A204.1 (cell line): Measurements from ENCODE around the gene PPOX.

Source experiments
- FAIRE-seq: peaks from 2 replicates; lab custom pipeline; 2012; peaks lifted over from hg19 to GRCh38; lab: Jason Lieb, UNC

Gene PPOX

DNA sequence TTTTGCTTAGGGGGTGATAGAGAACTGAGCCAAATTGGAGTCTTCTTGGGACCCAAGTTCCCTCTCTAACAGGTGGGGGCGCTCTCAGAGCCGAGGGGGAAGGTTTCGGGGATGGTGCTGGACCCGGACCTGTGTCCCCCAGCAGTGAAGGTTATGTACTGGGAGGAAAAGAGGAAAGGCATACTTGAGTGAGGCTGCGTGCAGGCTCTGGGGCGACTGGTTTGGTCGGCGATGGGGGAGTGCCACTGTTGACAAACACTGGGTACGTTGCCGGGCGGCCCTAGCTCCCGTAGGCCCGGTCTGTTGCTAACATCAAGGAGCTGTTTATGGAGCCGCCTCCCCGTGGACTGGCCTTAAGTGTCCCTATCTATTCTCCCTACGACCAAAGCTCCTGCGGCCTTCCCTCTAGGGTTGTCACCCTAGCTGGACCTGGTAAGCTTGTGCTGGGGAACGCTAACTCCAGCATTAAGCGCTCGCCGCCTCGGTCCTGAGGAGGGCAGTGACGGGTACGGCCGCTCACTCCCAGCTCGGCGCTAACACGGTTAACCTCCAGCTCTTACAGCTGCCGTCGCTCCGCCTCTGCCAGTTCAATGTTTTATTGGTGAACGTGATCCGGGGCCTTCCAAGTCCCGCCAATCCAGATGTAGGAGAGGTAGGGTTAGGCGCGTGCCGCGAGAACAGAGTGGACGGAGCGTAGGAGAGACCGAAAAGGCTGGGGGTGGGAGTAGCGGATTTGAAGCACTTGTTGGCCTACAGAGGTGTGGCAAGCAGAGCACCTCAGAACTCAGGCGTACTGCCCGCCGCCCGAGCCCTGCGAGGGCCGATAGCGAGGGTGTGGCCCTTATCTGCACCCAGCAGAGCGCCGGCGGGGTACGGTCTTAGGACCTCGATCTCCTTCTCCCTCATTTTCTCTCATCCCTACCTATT, at the start of gene PPOX:
Gene PPOX, plus strand, starts transcription at position 685 of the 927 bp plus-strand sequence. CDS start 422 bp downstream, outside the sequence.
- FAIRE-seq = peak; percentile 96

DNA sequence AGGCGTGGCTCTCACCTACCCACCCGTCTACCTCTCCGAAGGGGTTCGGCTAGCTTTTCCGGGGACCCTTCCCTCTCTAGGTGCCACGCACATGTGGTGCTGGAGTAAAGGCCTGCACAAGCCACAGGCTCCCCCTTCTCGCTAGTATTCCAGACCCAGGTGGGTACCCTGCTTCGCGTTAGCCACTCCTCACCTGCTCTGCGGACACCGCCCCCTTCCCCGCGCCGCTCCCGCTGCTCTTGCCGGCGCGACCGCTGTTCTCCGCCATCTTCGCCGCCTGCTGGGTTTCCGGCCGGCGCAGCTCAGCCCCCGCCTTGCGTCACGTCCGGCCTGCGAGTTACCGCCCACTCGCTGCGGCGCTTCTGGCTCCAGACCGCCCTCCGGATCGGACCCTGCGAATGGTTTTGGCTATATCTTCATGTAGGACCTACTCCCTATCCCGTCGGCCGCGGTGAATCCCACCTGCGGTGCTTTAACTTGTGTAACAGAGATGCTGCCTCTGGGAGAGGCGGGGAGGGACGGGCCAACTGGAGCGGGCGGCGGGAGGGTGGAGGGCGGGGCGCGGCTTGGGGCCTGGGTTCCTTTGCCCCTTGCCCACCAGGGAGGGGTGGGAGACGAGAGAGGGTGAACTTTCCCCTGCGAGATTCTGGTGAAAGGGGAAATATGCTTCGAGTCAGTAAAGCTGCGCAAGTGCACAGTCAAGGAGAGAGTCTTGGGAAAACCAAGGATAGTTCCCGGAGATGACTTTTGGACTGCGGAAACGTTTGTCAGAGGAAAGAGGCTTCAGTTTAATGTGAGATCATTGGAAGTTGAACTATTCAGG, 48.3 kb upstream of the PPOX start, which contains the start of the genes NIT1 and PFDN2:
Gene NIT1, plus strand, starts transcription at position 347 of the 823 bp plus-strand sequence. Its CDS starts 72 bp downstream, at position 419.
Gene PFDN2, minus strand, starts transcription at position 279 of the 823 bp plus-strand sequence. Its CDS starts 11 bp downstream, at position 268.
- no peak for FAIRE-seq

DNA sequence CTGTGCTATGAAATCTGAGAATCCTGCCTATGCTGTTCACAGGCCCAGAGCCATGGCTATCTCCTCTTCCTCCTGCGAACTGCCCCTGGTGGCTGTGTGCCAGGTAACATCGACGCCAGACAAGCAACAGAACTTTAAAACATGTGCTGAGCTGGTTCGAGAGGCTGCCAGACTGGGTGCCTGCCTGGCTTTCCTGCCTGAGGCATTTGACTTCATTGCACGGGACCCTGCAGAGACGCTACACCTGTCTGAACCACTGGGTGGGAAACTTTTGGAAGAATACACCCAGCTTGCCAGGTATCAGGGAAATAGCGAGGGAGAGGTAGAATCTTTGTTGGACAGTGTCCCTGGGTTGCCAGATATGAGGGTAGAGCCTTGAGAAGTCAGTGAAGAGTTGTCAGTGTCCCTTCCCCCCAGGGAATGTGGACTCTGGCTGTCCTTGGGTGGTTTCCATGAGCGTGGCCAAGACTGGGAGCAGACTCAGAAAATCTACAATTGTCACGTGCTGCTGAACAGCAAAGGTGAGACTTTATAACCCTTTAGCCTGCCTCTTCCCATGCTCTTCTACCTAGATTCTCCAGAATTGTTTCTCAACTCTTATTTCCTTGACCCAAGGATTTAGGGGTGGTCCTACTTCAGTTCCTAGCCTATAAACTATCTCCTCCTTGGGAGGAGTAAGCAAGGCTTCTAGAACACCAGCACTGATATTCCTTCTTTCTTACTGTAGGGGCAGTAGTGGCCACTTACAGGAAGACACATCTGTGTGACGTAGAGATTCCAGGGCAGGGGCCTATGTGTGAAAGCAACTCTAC, 46.9 kb upstream of the PPOX start:
- no peak for FAIRE-seq

DNA sequence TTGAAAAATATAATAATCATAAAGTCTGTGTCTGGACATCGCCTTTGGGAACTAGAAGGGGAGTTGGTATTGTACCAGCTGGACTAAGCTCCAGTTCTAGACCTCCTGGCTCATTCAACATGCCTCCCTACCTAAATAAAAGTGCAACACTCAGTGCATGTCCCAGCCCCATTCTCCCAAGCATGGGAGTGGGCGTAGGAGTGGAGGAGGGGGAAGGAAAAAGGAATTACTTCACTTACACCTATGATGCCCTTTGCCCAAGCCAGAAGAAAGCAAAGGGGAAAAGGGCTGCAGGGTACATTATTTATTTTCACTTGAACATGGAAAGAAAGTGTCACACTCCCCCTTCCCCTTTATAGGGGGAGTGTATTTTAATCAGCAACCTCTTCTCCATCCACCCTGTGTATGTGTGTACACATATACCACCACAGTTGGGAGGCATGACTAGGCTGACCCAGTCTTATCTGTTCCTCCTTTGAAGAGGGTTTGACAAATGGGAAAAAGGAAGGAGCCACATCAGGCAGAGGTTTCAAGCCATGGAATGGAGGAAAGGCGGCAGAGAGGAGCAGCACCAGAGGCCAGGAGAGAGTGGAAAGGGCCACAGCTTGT, 45.1 kb upstream of the PPOX start:
- FAIRE-seq = no peak

DNA sequence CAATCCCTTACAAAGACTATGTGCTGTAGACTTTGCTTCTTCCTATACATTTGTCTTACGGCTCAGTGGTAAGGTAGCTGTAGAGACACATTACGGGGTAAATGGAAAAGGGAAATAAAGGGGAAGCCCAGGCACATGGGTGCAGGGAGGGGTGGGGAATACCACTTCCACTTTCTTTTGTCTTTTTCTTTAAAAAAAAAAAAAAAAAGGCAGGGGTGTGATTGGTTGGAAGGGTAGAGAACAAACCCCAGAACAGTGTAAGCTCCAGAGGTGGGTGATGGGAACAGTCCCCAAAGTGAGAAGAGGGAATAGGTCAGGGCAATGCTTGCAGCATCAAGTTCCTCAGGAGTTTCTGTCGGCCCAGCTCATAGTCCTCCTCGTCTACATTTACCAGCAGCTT, 44.4 kb upstream of the PPOX start:
- no peak for FAIRE-seq

DNA sequence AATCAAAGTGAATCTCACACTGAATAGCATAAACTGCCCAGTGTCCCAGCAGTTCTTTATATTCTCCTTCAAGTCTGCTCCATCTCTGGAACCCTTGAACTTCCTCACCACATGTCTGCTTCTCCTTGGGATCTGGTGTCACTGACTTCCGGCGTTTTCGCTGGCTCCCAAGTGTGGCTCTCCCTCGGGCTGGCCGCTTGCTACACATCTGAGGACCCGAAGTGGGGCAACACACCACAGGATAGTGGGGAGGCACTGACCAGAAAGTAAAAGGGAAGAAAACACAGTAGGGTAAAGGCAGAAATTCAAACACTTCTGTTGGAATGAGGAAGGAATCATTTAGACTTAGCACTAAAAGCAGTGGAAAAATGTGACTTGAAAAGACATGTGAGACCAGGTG, 43.3 kb upstream of the PPOX start:
- no peak for FAIRE-seq

DNA sequence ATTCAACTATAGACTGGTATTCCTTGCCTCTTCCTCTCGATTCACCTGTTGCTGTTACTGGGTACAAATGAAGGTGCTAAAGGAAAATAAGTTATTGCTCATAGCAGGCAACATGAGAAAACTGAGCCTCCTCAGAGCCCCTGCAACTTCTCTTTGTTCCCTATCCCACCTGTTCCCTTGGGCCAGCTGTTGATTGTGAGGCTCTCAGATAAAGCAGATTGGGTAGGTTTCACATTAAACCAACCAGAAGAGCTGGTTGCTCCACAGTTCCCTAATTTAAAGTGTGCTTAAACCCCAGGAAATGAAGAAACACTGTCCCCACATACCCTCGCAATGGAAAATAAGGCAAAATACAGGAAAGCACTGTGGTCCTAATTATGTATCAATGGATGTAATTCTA, 38.6 kb upstream of the PPOX start:
- no peak for FAIRE-seq

DNA sequence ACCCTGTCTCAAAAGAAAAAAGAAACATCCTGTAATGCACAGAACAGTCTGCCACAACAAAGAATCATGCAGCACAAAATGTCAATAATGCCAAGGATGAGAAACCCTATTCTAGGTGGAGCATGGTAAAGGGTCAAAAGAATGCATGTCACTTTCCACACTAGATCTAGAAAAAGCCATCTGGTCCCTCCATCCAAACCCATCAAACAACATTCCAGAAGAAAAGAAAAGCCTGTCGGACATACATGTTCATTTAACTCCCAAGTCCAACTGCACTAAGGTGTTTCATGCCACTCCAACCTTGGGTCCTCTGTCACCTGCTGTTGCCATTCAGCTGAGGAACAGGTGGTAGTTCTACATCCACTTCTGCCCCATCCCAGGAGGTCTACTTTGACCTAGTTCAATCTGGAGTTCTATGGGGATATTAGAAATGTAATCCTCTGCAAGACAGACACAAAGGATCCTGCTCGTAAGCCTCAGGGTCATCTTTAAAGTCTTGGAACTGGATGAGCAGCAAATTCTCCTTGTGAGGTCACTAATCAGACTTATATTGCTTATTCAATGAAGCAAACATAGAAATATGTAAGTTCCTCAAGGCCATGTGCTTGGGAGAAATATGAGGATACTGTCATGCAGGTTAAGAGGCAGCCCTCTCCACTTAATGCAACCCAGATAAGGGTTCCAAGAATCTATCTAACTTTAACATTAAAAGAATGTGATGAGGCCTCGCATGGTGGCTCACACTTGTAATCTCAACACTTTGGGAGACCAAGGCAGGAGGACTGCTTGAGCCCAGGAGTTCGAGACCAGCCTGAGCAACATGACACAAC, 37.4 kb upstream of the PPOX start:
- FAIRE-seq = no peak

DNA sequence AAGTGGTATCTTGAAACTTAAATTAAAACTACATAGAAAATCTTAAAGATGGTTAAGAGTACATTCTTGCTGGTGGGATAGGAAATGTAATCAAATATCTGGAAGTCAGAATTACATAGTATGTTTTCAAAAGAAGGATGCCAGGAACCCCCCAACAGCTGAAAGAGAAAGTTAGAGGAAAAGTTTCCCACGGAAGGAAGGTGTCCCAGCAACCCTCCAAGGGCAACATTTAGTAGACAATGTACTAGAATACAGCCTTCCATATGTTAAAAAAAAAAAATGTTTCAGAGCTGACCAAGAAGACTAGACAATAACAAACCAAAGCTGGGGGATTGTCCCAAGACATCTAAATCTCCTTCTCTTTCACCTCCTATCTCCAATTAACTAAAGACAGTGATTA, 36.0 kb upstream of the PPOX start:
- no peak for FAIRE-seq

DNA sequence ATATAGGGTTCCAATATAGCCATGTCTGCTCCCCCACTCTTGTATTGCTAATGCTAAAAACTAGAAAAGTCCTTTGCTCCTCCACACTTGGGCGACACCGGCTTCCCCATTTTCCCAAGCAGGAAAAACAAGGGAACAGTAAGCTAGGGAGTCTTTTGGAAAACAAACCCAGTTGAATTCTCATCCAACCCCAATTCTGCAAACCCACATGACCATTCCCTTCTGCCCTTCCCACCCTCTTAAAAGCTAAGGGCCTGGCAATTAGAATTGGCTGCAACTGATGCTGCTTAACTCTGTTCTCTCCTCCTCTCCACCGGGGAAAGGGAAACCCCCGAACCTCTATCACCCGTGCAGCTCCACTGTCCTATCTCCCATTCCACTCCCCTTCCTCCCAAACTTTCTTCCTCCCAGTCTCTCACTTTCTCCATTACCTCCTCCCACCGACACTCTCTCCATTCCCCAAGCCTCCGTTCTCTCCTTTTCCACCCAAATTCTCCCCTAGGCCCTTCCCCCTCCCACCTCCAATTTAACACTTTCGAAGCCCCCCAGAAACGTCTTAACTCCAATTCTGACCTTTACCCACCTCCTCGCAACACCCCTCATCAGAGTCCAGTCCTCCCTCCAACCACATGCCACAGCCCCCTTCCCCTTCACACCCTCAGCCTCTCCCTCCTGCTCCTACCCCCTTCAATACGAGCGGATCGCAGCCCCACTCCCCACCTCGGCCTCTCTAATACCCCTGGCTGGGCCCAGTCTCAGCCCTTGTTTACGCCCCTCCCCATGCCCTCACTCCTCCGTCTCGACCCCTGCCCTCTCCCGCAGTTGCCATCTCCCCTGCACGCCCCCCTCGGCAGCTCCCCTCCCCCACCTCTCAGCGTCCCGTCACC, 34.5 kb upstream of the PPOX start:
- FAIRE-seq = no peak

DNA sequence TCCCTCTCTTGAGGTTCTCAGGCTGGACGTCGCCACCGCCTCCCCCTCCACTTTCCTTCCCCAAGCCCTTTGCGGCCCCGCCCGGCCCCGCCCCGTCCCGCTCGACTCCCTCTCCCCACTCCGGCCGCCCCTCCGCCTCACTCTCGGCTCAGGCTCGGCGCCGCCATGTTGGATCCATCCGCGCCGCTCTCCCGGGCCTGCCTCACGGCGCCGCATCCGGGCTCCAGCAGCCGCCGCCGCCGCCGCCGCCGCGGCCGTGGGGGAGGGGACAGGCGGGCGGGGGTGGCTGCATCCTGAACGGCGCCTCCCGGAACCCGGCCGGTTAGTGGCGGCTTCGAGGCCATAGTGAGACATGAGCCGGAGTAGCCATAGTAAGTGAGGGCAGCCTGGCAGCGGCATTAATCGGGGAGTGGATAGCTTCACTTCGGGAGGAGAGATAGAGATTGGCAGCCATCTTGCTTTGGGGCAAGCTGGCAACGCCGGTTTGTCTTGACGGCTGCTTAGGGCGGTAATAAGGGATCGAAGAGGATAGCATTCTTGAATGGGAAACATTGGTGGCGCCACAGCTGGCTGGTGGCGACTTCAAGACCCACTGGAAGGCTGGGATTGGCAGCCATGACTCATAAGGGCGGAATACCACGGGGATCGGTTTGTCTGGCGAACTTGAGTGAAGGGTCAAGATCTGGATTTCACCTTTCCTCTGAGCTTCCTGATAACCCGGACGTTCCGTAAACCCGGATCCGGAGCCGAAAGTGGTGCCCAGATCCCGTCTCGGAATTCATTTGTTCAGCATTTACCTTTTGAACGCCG, 33.6 kb upstream of the PPOX start, which contains the start of gene DEDD:
Gene DEDD, minus strand, starts transcription at position 258 of the 810 bp plus-strand sequence. CDS start 8,205 bp downstream, outside the sequence.
- peak; percentile 80 for FAIRE-seq

DNA sequence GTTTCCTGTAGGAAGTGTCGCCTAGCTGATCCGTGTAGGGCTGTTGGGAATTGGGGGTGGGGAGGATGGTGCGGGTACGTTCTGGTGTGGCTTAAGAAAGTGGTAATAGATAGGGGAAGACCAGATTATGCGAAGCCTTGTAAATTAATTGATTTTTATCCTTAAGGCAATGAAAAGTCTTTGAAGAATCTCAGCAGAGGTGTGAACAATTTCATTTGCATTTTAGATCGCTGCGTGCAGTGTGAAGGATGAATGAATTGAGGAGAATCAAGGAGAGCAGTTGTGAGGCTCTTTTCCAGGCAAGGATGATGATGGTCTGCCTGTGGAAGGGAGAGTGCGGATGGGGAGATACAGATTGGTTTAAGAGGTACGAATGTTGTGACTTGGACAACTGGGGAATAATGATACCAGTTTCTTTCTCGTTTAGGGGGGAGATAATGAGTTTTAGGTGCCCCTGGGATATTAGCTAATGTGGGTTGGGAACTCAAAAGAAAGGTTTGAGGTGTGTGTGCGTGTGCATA, 32.9 kb upstream of the PPOX start:
- FAIRE-seq = no peak

DNA sequence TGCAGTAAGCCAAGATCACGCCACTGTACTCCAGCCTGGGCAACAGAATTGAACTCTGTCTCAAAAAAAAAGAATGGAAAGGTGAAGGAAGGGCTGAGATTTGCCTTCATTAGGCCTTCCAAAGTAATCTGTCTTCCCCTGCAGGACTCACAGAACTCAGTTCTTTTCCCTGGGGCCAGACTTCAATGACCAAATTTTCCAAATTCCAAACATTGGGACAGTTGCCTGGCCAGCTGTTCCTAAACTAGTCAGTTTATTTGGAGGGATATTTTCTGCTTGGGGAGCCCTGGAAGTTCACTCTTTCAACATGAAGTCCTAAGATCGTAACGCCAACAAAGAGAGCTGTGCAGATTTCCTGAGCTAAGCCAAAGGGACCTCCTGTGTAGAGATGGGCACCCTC, 28.3 kb upstream of the PPOX start:
- no peak for FAIRE-seq

DNA sequence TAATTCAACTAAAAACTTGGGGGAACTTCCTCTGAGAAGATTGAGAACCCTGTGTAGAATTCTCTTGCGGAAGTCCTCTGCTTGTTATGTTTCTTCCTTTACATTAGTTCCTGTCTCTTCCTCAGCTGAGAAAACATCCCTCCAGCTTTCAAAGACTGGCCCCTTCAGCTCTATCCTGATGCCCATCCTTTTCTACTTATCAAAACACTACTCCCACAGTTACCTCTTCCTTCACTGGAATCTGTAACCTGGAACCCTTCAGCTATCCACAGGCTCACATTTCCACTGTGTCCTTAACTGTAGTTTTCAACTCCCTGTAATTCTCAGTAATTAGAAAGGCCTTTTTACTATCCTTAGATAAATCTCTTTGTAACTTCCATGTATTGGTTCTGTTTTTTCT, 27.8 kb upstream of the PPOX start:
- no peak for FAIRE-seq

DNA sequence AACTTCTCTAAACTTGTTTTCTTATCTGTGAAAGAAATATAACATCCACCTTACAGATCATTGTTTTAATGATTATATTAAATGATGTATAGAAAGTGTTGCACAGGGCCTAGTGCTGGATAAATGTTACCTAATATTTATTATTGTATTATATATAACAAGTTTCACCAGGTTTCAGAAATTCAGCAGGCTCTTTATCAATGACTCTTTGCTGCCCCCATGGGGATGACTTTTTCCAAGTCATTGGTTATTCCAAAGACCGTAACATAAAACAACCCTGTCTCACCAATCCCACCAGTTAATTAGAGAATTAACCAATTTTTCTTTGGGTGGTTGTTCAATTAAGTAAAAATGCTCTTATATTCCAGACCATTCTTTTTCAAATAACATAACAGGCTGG, 26.5 kb upstream of the PPOX start:
- FAIRE-seq = peak; percentile 83

DNA sequence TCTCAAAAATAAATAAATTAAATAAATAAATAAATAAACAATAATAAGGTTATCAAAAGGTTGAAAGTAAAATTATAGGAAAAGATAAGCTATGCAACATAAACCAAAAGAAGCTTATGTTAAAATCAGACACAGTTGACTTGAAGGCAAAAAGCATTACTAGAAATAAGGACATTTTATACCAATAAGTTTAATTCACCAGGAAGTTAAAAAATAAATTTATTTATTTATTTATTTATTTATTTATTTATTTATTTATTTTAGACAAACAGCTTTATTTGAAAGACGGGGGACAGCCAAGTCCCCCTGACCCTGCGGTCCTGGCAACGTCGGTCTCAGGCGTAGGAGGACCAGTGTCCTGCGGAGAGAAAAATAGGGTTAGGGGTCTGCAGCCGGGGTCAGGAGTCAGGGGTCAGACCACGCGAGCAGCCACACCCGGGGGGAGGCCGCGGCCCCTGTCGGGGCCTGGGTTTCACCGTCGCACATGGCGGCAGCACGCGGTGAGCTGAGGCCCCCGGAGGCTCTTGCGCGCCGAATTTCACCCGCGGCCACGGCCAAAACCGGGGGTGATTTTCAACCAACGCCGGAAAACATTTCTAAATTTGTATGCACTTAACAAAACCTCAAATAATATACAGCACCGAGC, 25.3 kb upstream of the PPOX start:
- FAIRE-seq = no peak

DNA sequence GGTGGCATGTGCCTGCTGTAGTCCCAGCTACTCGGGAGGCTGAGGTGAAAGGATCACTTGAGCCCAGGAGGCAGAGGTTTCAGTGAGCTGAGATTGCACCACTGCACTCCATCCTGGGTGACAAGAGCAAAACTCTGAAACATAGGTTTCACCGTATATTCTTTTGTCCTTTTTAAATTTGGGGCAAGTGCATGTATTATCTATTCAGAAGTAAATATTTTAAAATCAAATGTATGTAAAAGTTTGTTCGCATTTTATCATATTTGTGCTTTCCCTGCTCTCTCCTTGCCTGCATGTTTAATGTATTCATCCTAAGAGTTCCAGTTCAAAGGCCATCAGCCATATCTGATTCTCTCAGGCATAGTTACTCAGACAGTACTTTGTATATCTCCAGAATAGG, 20.4 kb upstream of the PPOX start:
- no peak for FAIRE-seq

DNA sequence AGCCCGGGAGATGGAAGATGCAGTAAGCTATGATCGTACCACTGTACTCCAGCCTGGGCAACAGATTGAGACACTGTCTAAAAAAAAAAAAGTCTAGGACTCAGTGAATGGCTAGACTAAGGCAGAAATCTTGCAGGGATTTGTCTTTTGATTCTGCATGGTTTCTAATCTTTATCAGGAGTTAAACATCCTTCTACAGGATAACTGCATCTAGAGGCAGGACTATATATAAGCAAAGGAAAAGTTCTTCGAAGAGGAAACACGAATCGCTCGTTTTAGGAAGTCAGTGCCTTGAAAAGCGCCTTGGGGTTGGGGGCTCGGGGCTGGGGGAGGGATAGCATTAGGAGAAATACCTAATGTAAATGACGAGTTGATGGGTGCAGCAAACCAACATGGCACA, 13.1 kb upstream of the PPOX start:
- FAIRE-seq = no peak
